ENCODE data around the gene ZCCHC7. TPM values are rescaled to one million over a fixed set of nuclear protein-coding genes. Genes with fewer than 3 reads are reported as not detected.

Gene ZCCHC7
- total and polyA plus RNA-seq, 4 donors = 7.7 to 28.0 (median 12.6) TPM

DNA sequence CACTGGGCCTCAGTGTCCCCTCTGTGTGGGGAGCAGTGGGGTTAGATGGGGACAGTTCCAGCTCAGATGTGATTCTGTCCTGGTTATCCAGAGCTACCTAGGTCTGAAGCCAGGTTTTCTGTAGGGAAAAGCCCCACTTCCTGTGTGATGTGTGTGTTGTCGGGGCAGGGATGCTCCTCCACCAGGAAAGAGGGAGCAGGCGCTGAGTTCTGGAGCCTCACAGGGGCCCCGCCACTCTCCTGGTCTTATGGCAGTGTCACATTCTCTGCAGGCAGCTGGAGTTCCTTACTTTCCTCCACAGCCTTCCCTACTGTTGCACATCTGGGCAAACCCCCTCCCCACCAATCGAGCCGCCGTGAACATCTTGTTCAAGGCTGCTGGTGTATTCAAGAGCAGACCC, 263.0 kb downstream of the ZCCHC7 start:
- 81 to 92% methylated on average over 6 of the region's 6 CpGs for WGBS, 2 donors
- H3K27me3 ChIP-seq (ENCODE audit: control insufficient read depth in 3 of 3, insufficient read depth in 3 of 3, low read length in 2 of 3) = no peaks in the 10 kb centered on the region
- no peak overlapping the region for H3K27ac ChIP-seq (ENCODE audit: low read depth in 1 of 2, low read length in 1 of 2)
- H3K9ac ChIP-seq (ENCODE audit: insufficient read depth in 1 of 2, low read length in 2 of 2) = no peak overlapping the region
- DNase-seq = no peak
- no peaks in the 10 kb centered on the region for H3K4me1 ChIP-seq (ENCODE audit: control insufficient read depth in 5 of 5, insufficient read depth in 5 of 5, low read length in 5 of 5)
- TF ChIP-seq, protein P1, sequence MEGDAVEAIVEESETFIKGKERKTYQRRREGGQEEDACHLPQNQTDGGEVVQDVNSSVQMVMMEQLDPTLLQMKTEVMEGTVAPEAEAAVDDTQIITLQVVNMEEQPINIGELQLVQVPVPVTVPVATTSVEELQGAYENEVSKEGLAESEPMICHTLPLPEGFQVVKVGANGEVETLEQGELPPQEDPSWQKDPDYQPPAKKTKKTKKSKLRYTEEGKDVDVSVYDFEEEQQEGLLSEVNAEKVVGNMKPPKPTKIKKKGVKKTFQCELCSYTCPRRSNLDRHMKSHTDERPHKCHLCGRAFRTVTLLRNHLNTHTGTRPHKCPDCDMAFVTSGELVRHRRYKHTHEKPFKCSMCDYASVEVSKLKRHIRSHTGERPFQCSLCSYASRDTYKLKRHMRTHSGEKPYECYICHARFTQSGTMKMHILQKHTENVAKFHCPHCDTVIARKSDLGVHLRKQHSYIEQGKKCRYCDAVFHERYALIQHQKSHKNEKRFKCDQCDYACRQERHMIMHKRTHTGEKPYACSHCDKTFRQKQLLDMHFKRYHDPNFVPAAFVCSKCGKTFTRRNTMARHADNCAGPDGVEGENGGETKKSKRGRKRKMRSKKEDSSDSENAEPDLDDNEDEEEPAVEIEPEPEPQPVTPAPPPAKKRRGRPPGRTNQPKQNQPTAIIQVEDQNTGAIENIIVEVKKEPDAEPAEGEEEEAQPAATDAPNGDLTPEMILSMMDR (IDR thresholded peaks at IDR 0.05; ENCODE audit: control extremely low read depth, extremely low read depth) = no peak
- no peak overlapping the region for H3K4me3 ChIP-seq
- no peaks in the 10 kb centered on the region for H3K36me3 ChIP-seq (ENCODE audit: control insufficient read depth in 4 of 4, insufficient read depth in 4 of 4, low read length in 4 of 4)
- ATAC-seq (ENCODE audit: insufficient read depth, low FRiP score) = no peak
- H3K9me3 ChIP-seq (ENCODE audit: control insufficient read depth in 4 of 4, insufficient read depth in 3 of 4, low read length in 3 of 4) = peaks cover 0 to 5% (median 0%) of the 10 kb centered on the region in 4 donors

- ATAC-seq (ENCODE audit: insufficient read depth, low FRiP score) (no peak), DNase-seq (no peak)
- H3K9me3 ChIP-seq (ENCODE audit: control insufficient read depth in 4 of 4, insufficient read depth in 3 of 4, low read length in 3 of 4) = peaks cover 0 to 2% (median 0%) of the 10 kb centered on the region in 4 donors
These were observed 263.7 kb downstream of the ZCCHC7 start for GRCh38 chr9:37383876-37384746.

DNA sequence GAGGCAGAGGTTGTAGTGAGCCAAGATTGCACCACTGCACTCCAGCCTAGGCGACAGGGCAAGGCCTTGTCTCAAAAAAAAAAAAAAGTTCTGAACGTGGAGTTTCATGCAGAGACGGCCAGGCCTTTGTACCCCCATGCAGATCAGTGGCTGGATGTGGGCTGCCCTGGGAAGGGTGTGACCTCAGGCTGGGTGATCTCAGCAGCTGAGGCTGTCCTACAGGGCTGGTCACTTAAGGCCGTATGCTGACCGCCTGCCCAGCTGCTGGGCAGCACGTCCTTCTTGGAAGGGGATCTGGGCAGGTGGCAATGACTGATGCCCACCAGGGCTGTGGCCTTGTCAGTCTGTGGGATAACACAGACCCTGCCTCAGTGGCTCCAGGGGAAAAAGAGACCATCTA, 264.9 kb downstream of the ZCCHC7 start:
- 80 to 94% methylated on average over 6 of the region's 6 CpGs for whole genome bisulfite sequencing, 2 donors
- Histone ChIP-seq H3K36me3 (ENCODE audit: control insufficient read depth in 4 of 4, insufficient read depth in 4 of 4, low read length in 4 of 4) (no peaks in the 10 kb centered on the region), H3K27me3 (ENCODE audit: control insufficient read depth in 3 of 3, insufficient read depth in 3 of 3, low read length in 2 of 3) (no peaks in the 10 kb centered on the region), H3K4me3 (no peak overlapping the region), H3K9ac (ENCODE audit: insufficient read depth in 1 of 2, low read length in 2 of 2) (no peak overlapping the region), H3K4me1 (ENCODE audit: control insufficient read depth in 5 of 5, insufficient read depth in 5 of 5, low read length in 5 of 5) (no peaks in the 10 kb centered on the region), H3K9me3 (ENCODE audit: control insufficient read depth in 4 of 4, insufficient read depth in 3 of 4, low read length in 3 of 4) (peaks cover 0 to 2% (median 0%) of the 10 kb centered on the region in 4 donors), H3K27ac (ENCODE audit: low read depth in 1 of 2, low read length in 1 of 2) (no peak overlapping the region)
- ATAC-seq (ENCODE audit: insufficient read depth, low FRiP score) = no peak
- no peak for DNase-seq
- TF ChIP-seq, protein P1 (IDR thresholded peaks at IDR 0.05; ENCODE audit: control extremely low read depth, extremely low read depth) = no peak

More at GRCh38 chr9:37383876-37384746, 263.7 kb downstream of the ZCCHC7 start:
- H3K27me3 ChIP-seq (ENCODE audit: control insufficient read depth in 3 of 3, insufficient read depth in 3 of 3, low read length in 2 of 3) = no peaks in the 10 kb centered on the region
- no peaks in the 10 kb centered on the region for H3K4me1 ChIP-seq (ENCODE audit: control insufficient read depth in 5 of 5, insufficient read depth in 5 of 5, low read length in 5 of 5)
- no peak overlapping the region for H3K4me3 ChIP-seq
- H3K36me3 ChIP-seq (ENCODE audit: control insufficient read depth in 4 of 4, insufficient read depth in 4 of 4, low read length in 4 of 4) = no peaks in the 10 kb centered on the region
- no peak overlapping the region for H3K9ac ChIP-seq (ENCODE audit: insufficient read depth in 1 of 2, low read length in 2 of 2)
- WGBS, 2 donors = 88 to 89% methylated on average over 12 of the region's 12 CpGs
- no peak overlapping the region for H3K27ac ChIP-seq (ENCODE audit: low read depth in 1 of 2, low read length in 1 of 2)
- TF ChIP-seq, protein P1 (IDR thresholded peaks at IDR 0.05; ENCODE audit: control extremely low read depth, extremely low read depth) = no peak

All from lung (tissue), 12 donors.